ENCODE results near the gene TMEM167A.

GRCh38 chr5:83048277-83048676 is 28.9 kb downstream of the TMEM167A start:
- TF ChIP-seq POLR2A (IDR thresholded peaks at IDR 0.05), result no peak
- no peak for TF ChIP-seq CTCF (IDR thresholded peaks at IDR 0.05)
- TF ChIP-seq POLR2AphosphoS5 (IDR thresholded peaks at IDR 0.05), result no peak

Data from stomach (tissue), 4 donors.